Subcutaneous adipose tissue (tissue), 4 donors: ENCODE measurements around the gene JMJD1C. TPM values are rescaled to one million over a fixed set of nuclear protein-coding genes. Genes with fewer than 3 reads are reported as not detected.

ENCODE experiments used
- CTCF ChIP-seq: fragments of 450-650 bp; IDR thresholded peaks from one replicate; pipeline ENCODE4 v1.5.1; 2016; ENCODE audit warnings: low read depth, mild to moderate bottlenecking, control low read depth, antibody characterized with exemption, moderate library complexity
- total RNA-seq, 4 donors: library from RNA; depleted of rRNA; stranded (reverse); fragments of >200 nt; gene quantifications; one replicate each; pipeline ENCODE4 v1.1.0, GENCODE V29; 2016

JMJD1C gene
- total RNA-seq, 4 donors from 2014 or later = 106 to 178 (median 171) TPM

GRCh38 chr10:63413429-63413828, 52.3 kb downstream of the JMJD1C start:
- TF ChIP-seq CTCF = no peak

- no peak for TF ChIP-seq CTCF
Measured at GRCh38 chr10:63412304-63412703, 53.5 kb downstream of the JMJD1C start.

GRCh38 chr10:63410633-63411032, 55.1 kb downstream of the JMJD1C start:
- no peak for TF ChIP-seq CTCF

- TF ChIP-seq CTCF = no peak
Measured at GRCh38 chr10:63409465-63410027, 56.2 kb downstream of the JMJD1C start.

- no peak for TF ChIP-seq CTCF
Measured at GRCh38 chr10:63407136-63407662, 58.6 kb downstream of the JMJD1C start.

- no peak for TF ChIP-seq CTCF
Measured at GRCh38 chr10:63396133-63396761, 69.5 kb downstream of the JMJD1C start.

GRCh38 chr10:63393050-63393449, 72.7 kb downstream of the JMJD1C start:
- no peak for TF ChIP-seq CTCF
